T-cell (primary cell): Measurements from ENCODE around the gene B4GALT5. TPM values are rescaled to one million over a fixed set of nuclear protein-coding genes. Genes with fewer than 3 reads are reported as not detected.

Experiments used
- ATAC-seq, 4 experiments: fragments of 200-7000 bp in 3 of 4; fragments of 150-1000 bp in 1 of 4; cut with Tn5 transposase; replicated peaks in 1 of 4; 1 replicate in 3 of 4; 2 replicates in 1 of 4; pipeline ENCODE4 v1.10.0; 2021; ENCODE audit warnings: moderate library complexity in 3 of 4, mild to moderate bottlenecking in 2 of 4, moderate number of reproducible peaks in 1 of 4
- CTCF ChIA-PET, 2 donors: fragments of 300-600 bp; sonication (Branson Sonifier 250); formaldehyde crosslinking; loops; one replicate each; lab custom pipeline; 2022; ENCODE audit warnings: antibody characterized with exemption in 2 of 2; lab: Charles Lee
- POLR2A ChIA-PET, 2 donors: fragments of 300-600 bp; sonication (Branson Sonifier 250); formaldehyde crosslinking; loops; one replicate each; lab custom pipeline; 2022; ENCODE audit warnings: antibody characterized with exemption in 2 of 2; lab: Charles Lee
- DNase-seq, 35 experiments: peaks; one replicate each; pipeline versions ENCODE4 v3.0.0 to v3.0.0-alpha.2; 2013 to 2023
- H3K27ac ChIP-seq: one replicate; pipeline ENCODE4 v1.5.1; 2013; ENCODE audit warnings: low read length
- H3K27me3 ChIP-seq, 2 experiments: replicated peaks in 1 of 2; 1 replicate in 1 of 2; 2 replicates in 1 of 2; pipeline versions ENCODE4 v1.6.1 to v1.7.0; 2013; ENCODE audit warnings: low read length in 1 of 2, mixed read lengths in 1 of 2; ENCODE audit not compliant: control insufficient read depth in 2 of 2, insufficient read depth in 2 of 2; ENCODE audit errors: extremely low read depth in 1 of 2
- H3K36me3 ChIP-seq, 2 donors: 1 replicate in 1 of 2; 2 replicates in 1 of 2; pipeline versions ENCODE4 v1.6.1 to v1.7.0; 2013; ENCODE audit warnings: low read length in 1 of 2; ENCODE audit not compliant: control insufficient read depth in 2 of 2, insufficient read depth in 1 of 2; ENCODE audit errors: extremely low read depth in 1 of 2
- H3K4me1 ChIP-seq, 2 experiments: 1 replicate in 1 of 2; 2 replicates in 1 of 2; pipeline versions ENCODE4 v1.6.1 to v1.7.0; 2013; ENCODE audit warnings: low read length in 2 of 2, mixed read lengths in 1 of 2; ENCODE audit not compliant: insufficient read depth in 2 of 2, control insufficient read depth in 1 of 2; ENCODE audit errors: extremely low read depth in 1 of 2
- H3K4me3 ChIP-seq, 2 donors: 1 replicate in 1 of 2; 2 replicates in 1 of 2; pipeline versions ENCODE4 v1.5.1 to v1.7.0; 2013; ENCODE audit warnings: mild to moderate bottlenecking in 2 of 2, low read length in 1 of 2, moderate library complexity in 1 of 2; ENCODE audit not compliant: control insufficient read depth in 1 of 2; ENCODE audit errors: extremely low read depth in 1 of 2
- H3K9me3 ChIP-seq: 2 replicates; pipeline ENCODE4 v1.7.0; 2013
- H3K27ac Mint-ChIP-seq, 2 donors: one replicate each; pipeline ENCODE4 v1.8.0; 2020 to 2021; ENCODE audit warnings: mild to moderate bottlenecking in 2 of 2, mixed read lengths in 2 of 2
- H3K27me3 Mint-ChIP-seq, 2 donors: one replicate each; pipeline ENCODE4 v1.8.0; 2021 to 2022; ENCODE audit warnings: mixed read lengths in 2 of 2
- H3K36me3 Mint-ChIP-seq: one replicate; pipeline ENCODE4 v1.8.0; 2021; ENCODE audit warnings: mixed read lengths
- H3K4me1 Mint-ChIP-seq, 3 donors: one replicate each; pipeline ENCODE4 v1.8.0; 2020 to 2022; ENCODE audit warnings: mixed read lengths in 3 of 3, mild to moderate bottlenecking in 1 of 3
- H3K4me3 Mint-ChIP-seq, 3 donors: one replicate each; pipeline ENCODE4 v1.8.0; 2020 to 2022; ENCODE audit warnings: mild to moderate bottlenecking in 3 of 3, mixed read lengths in 3 of 3, moderate library complexity in 3 of 3
- H3K9me3 Mint-ChIP-seq, 3 donors: one replicate each; pipeline ENCODE4 v1.8.0; 2020 to 2022; ENCODE audit warnings: mixed read lengths in 3 of 3
- WGBS: methylation state at CpG from one replicate; pipeline ENCODE4 v1.1.5; 2013; ENCODE audit warnings: missing lambda C conversion rate; ENCODE audit not compliant: insufficient coverage; 5-methylcytosine and 5-hydroxymethylcytosine counted together
- total RNA-seq, 35 experiments: library from RNA in 6 of 35; stranded (reverse) in 6 of 35; fragments of 120-200 nt in 1 of 35; gene quantifications; one replicate each; pipeline versions ENCODE4 v1.2.1 to v1.2.4 and lab custom pipeline; 2013 to 2026

The B4GALT5 gene
- total RNA-seq, 5 donors from 2014 or later (not counting 1 experiment from before 2014, with no cell fraction given), result 4.6 to 11.9 (median 9.2) TPM

DNA sequence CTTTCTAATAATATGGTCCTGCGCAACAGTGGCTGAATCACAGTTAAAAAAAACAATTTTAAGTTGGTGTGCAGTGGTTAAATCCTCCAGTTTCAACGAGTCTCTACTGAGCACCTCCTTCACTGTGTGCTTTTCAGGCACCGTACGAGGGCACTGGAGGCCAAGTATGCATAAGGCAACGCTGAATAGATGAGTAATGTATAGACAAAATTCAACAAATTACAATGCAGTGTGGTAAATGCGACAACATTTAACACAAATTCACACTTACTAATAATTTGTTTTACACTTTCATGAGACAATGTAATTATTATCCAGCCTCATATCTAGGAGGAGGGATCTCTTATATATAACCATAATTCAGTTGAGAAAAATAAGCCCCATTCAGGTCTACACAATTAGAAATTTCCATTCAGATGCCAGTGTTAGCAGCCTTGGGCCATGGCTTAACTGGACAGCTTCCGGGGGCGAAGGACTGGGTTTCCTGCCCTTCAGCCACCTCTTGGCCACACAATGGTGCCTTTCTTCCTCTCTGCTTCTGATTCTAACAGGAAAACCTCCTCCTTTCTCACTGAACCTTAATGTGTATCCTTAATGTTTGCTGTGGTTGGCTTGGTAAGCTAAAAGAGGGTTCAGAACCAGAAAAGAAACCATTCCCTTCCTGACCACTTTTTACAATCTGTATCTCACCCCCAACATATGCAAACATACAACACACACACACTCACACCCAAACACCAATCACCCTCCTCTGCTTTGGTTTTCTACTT, 51.9 kb downstream of the B4GALT5 start:
- peak in 2 of 35 experiments; percentile 15 to 28 for DNase-seq
- no peak overlapping the region for H3K4me3 Mint-ChIP-seq
- no peak overlapping the region for H3K27ac ChIP-seq

DNA sequence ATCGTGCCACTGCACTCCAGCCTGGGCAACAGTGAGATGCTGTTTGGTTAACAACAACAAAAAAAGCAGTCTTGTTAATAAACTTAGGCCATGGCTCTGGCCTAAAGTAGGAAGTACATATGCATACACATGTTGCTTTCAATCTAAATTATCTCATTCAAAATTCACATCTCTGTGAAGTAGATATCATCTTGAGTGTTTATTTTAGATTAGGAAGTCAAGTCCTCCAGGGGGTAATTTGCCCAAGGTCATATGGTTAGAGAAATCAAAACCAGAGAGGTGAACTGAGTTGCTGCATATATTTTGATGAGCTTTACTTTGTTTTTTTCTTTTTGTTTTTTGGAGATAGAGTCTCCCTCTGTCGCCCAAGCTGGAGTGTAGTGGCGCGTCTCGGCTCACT, 52.8 kb downstream of the B4GALT5 start:
- Mint-ChIP-seq H3K27ac (no peak overlapping the region), H3K36me3 (peaks cover 11% of the 10 kb centered on the region), H3K4me3 (no peak overlapping the region), H3K9me3 (no peaks in the 10 kb centered on the region), H3K27me3 (no peaks in the 10 kb centered on the region), H3K4me1 (peaks cover 23 to 40% (median 23%) of the 10 kb centered on the region in 3 donors)
- ATAC-seq (no peak), DNase-seq (no peak)
- peaks cover 0 to 19% of the 10 kb centered on the region in 2 experiments for H3K4me1 ChIP-seq
- POLR2A ChIA-PET, result no interaction called here
- H3K4me3 ChIP-seq, result no peak overlapping the region
- no peaks in the 10 kb centered on the region for H3K9me3 ChIP-seq
- H3K27ac ChIP-seq, result no peak overlapping the region
- CTCF ChIA-PET, result interaction anchor here in 1 of 2 donors (0.6 kb wide), 1 partner anchor 1820 kb away, joined by 3 read pairs; no protein-coding TSS in a partner anchor
- H3K36me3 ChIP-seq, result peaks cover 0 to 5% of the 10 kb centered on the region in 2 donors
- no peaks in the 10 kb centered on the region for H3K27me3 ChIP-seq
- WGBS, result 88% methylated on average over 1 of the region's 5 CpGs

More for the DNA sequence above, 51.9 kb downstream of the B4GALT5 start:
- no peaks in the 10 kb centered on the region for H3K9me3 Mint-ChIP-seq
- no peak for ATAC-seq
- H3K4me3 ChIP-seq, result no peak overlapping the region
- H3K27me3 ChIP-seq, result no peaks in the 10 kb centered on the region
- H3K36me3 Mint-ChIP-seq, result peaks cover 4% of the 10 kb centered on the region
- no peaks in the 10 kb centered on the region for H3K9me3 ChIP-seq
- WGBS, result 72% methylated on average over 3 of the region's 8 CpGs
- H3K36me3 ChIP-seq, result no peaks in the 10 kb centered on the region
- POLR2A ChIA-PET, result no interaction called here
- peaks cover 0 to 19% of the 10 kb centered on the region in 2 experiments for H3K4me1 ChIP-seq
- peaks cover 23 to 44% (median 25%) of the 10 kb centered on the region in 3 donors for H3K4me1 Mint-ChIP-seq
- CTCF ChIA-PET, result no interaction called here
- no peaks in the 10 kb centered on the region for H3K27me3 Mint-ChIP-seq
- peak overlapping the region; percentile 0 to 29 for H3K27ac Mint-ChIP-seq

DNA sequence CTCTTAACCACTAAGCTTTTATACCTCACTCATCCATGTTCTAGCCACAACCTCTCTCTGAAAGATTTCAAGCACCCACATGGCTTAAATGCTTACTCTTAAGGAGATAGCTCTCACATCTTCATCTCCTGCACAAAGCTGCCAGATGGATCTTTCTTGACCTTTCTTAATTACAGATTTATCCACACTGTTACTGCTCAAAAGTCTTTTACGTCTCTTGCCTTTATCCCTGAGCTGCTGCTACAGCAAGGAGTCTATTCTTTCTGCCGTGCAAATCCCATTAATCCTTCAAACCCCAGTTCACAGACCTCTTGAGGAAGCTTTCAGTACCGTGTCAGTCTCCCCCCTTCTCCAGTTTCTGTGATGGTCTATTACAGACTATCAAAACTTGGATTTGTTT, 54.6 kb downstream of the B4GALT5 start:
- Mint-ChIP-seq H3K36me3 (peaks cover 25% of the 10 kb centered on the region), H3K27ac (no peak overlapping the region), H3K4me3 (no peak overlapping the region), H3K27me3 (no peaks in the 10 kb centered on the region), H3K4me1 (peaks cover 12 to 29% (median 17%) of the 10 kb centered on the region in 3 donors), H3K9me3 (no peaks in the 10 kb centered on the region)
- CTCF ChIA-PET, result no interaction called here
- H3K9me3 ChIP-seq, result no peaks in the 10 kb centered on the region
- peaks cover 0 to 19% of the 10 kb centered on the region in 2 experiments for H3K4me1 ChIP-seq
- DNase-seq, result no peak
- 100% methylated on average over 3 of the region's 3 CpGs for WGBS
- ATAC-seq, result no peak
- no peak overlapping the region for H3K4me3 ChIP-seq
- peaks cover 0 to 12% of the 10 kb centered on the region in 2 donors for H3K36me3 ChIP-seq
- H3K27me3 ChIP-seq, result no peaks in the 10 kb centered on the region
- no peak overlapping the region for H3K27ac ChIP-seq
- POLR2A ChIA-PET, result no interaction called here

DNA sequence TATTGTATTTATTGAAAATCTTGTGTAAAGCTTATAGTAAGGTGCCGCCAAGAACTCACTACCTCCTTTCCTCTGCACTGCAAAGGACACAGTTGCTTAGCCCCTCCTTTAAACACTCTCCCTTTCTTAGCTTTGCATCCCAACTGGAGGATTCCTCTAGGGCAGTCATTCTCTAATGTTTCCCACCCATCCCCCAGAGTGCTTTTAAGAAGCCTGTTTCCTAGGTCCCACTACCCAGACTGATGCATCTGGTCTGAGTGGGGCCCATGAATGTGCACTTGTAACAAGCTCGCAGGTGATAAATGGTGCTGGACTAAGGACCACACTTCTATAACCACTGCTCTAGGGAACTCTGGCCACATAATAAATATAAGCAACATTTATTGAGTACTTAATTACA, 55.2 kb downstream of the B4GALT5 start:
- Histone ChIP-seq H3K36me3 (peaks cover 1 to 17% of the 10 kb centered on the region in 2 donors), H3K4me3 (no peak overlapping the region), H3K9me3 (no peaks in the 10 kb centered on the region), H3K27ac (no peak overlapping the region), H3K27me3 (no peaks in the 10 kb centered on the region), H3K4me1 (peaks cover 0 to 19% of the 10 kb centered on the region in 2 experiments)
- H3K27ac Mint-ChIP-seq, result no peak overlapping the region
- no peaks in the 10 kb centered on the region for H3K27me3 Mint-ChIP-seq
- no peak overlapping the region for H3K4me3 Mint-ChIP-seq
- WGBS, result no CpG with 5 or more reads among the region's 2 CpGs
- peaks cover 12 to 25% (median 17%) of the 10 kb centered on the region in 3 donors for H3K4me1 Mint-ChIP-seq
- no peaks in the 10 kb centered on the region for H3K9me3 Mint-ChIP-seq
- DNase-seq (no peak), ATAC-seq (no peak)
- ChIA-PET POLR2A (no interaction called here), CTCF (no interaction called here)
- peaks cover 31% of the 10 kb centered on the region for H3K36me3 Mint-ChIP-seq

DNA sequence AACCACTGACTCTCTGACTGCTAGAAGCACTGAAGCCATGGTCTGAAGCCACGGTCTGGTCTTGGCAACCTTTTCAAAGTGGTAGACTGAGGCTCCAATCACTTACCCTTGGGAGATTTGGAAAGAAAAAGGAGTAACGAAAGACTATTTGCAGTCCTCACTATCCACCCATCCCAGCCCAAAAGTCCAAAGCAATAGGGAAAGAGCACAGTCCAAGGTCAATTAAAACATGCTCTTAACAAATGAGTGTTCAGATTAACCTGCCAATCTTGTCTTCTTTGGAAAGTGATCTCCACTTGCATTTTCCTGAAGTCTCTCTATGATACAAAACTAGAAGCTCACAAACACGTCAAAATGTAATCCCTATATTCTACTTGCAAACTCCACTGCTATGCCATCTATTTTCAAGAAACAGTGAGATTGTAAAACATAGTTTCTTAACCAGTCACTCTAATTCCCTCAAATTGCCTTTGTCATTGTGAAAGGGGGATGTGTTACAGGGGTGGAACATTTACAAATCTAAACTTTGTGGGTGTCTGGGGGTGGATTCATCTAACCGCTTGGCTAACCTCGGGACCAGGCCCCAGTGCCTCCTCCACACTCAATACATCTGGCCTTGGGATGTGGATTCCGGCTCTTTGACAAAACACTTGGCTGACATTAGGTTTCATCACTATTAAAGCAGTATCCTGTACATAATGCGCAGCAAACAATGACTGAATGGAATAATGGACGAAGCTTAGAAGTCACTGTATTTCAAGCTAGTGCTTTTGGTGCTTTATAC, 56.4 kb downstream of the B4GALT5 start:
- ChIA-PET CTCF (no interaction called here), POLR2A (no interaction called here)
- 100% methylated on average over 1 of the region's 8 CpGs for WGBS
- Histone ChIP-seq H3K4me1 (peaks cover 0 to 17% of the 10 kb centered on the region in 2 experiments), H3K4me3 (no peak overlapping the region), H3K9me3 (no peaks in the 10 kb centered on the region), H3K27ac (no peak overlapping the region), H3K27me3 (no peaks in the 10 kb centered on the region), H3K36me3 (peaks cover 3 to 22% of the 10 kb centered on the region in 2 donors)
- DNase-seq (no peak), ATAC-seq (no peak)
- peaks cover 37% of the 10 kb centered on the region for H3K36me3 Mint-ChIP-seq
- H3K4me3 Mint-ChIP-seq, result no peak overlapping the region
- H3K27ac Mint-ChIP-seq, result no peak overlapping the region
- no peaks in the 10 kb centered on the region for H3K27me3 Mint-ChIP-seq
- H3K9me3 Mint-ChIP-seq, result no peaks in the 10 kb centered on the region
- H3K4me1 Mint-ChIP-seq, result peaks cover 3 to 15% (median 7%) of the 10 kb centered on the region in 3 donors

DNA sequence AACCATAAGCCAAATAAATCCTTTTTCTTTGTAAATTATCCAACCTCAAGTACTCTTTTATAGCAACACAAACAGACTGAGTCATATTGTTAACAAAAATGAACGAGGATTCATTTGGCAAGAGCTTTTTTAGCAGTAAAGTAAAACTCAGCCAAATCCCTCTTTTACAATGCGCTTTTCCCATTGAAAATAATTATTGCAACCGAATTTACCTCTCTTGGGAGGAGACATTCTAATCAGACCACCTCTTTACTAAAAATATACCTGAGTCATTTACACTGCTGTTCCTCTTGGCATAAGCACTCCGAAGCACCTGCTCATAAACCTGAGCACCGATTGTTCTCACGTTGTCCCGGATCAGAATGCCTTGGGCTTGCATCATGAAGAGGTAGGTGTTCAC, 57.4 kb downstream of the B4GALT5 start:
- Mint-ChIP-seq H3K27me3 (no peaks in the 10 kb centered on the region), H3K27ac (no peak overlapping the region)

More for the DNA sequence above, 57.4 kb downstream of the B4GALT5 start:
- H3K4me1 Mint-ChIP-seq, result peaks cover 0 to 11% (median 0%) of the 10 kb centered on the region in 3 donors
- Histone ChIP-seq H3K9me3 (no peaks in the 10 kb centered on the region), H3K27me3 (no peaks in the 10 kb centered on the region), H3K27ac (no peak overlapping the region), H3K36me3 (peaks cover 3 to 25% of the 10 kb centered on the region in 2 donors), H3K4me3 (no peak overlapping the region), H3K4me1 (peaks cover 0 to 10% of the 10 kb centered on the region in 2 experiments)
- ChIA-PET POLR2A (no interaction called here), CTCF (no interaction called here)
- DNase-seq (no peak), ATAC-seq (no peak)
- H3K4me3 Mint-ChIP-seq, result no peak overlapping the region
- WGBS, result 67% methylated on average over 1 of the region's 7 CpGs
- H3K9me3 Mint-ChIP-seq, result no peaks in the 10 kb centered on the region
- peaks cover 40% of the 10 kb centered on the region for H3K36me3 Mint-ChIP-seq
